Activated T-cell treated with anti-CD3 and anti-CD28 coated beads for 24 hours (primary cell): ENCODE measurements around the gene ZNF526.

Experiments used
- DNase-seq: peaks from one replicate; pipeline ENCODE4 v3.0.0-alpha.2; 2020; ENCODE audit warnings: low read depth

Gene ZNF526

GRCh38 chr19:42197375-42197817, 22.7 kb upstream of the ZNF526 start:
- no peak for DNase-seq

- DNase-seq, result peak; percentile 47
These were observed 21.3 kb upstream of the ZNF526 start for GRCh38 chr19:42198676-42199439.

- peak; percentile 37 for DNase-seq
These were observed 20.5 kb upstream of the ZNF526 start for GRCh38 chr19:42199440-42200115.

GRCh38 chr19:42200116-42200715, 19.9 kb upstream of the ZNF526 start:
- no peak for DNase-seq

GRCh38 chr19:42201489-42202289, 18.4 kb upstream of the ZNF526 start:
- DNase-seq, result no peak

- no peak for DNase-seq
These were observed 17.7 kb upstream of the ZNF526 start for GRCh38 chr19:42202290-42202880.

- DNase-seq, result no peak
These were observed 16.4 kb upstream of the ZNF526 start for GRCh38 chr19:42203700-42204099.

GRCh38 chr19:42204664-42205063, 15.4 kb upstream of the ZNF526 start:
- no peak for DNase-seq

- DNase-seq, result no peak
These were observed 13.0 kb upstream of the ZNF526 start for GRCh38 chr19:42206871-42207755.

GRCh38 chr19:42207767-42208271, 12.3 kb upstream of the ZNF526 start:
- no peak for DNase-seq

- no peak for DNase-seq
These were observed 11.5 kb upstream of the ZNF526 start for GRCh38 chr19:42208612-42209011.

- DNase-seq, result no peak
These were observed 7.2 kb upstream of the ZNF526 start for GRCh38 chr19:42212886-42213285.

- no peak for DNase-seq
These were observed 5.2 kb upstream of the ZNF526 start for GRCh38 chr19:42214810-42215485.

GRCh38 chr19:42216653-42217519, 3.2 kb upstream of the ZNF526 start:
- DNase-seq, result no peak

GRCh38 chr19:42217520-42218437, 2.3 kb upstream of the ZNF526 start, which contains the start of gene DEDD2:
Gene DEDD2 (minus strand): TSS chr19:42217677. CDS start chr19:42217007, 670 bp downstream.
- DNase-seq, result peak; percentile 100

GRCh38 chr19:42220751-42221097, 612 bp downstream of the ZNF526 start:
- no peak for DNase-seq

- no peak for DNase-seq
These were observed 5.0 kb downstream of the ZNF526 start for GRCh38 chr19:42224940-42225717.
